ENCODE results near the gene PHAX. TPM values are rescaled to one million over a fixed set of nuclear protein-coding genes. Genes with fewer than 3 reads are reported as not detected.

Gene PHAX
- total RNA-seq, 1 donor from 2014 or later = 27.6 TPM

Other genes starting within 250 kb of the PHAX start
- 29.3 TPM for gene GRAMD2B, start 177.5 kb upstream of the PHAX start, total RNA-seq
- gene ALDH7A1, start 5.7 kb upstream of the PHAX start, total RNA-seq = 35.5 TPM
- gene LMNB1, start 176.2 kb downstream of the PHAX start, total RNA-seq = 3.7 TPM

Measured in Right ventricle myocardium inferior (tissue), 1 donor.